Epithelial cell of esophagus (primary cell): Measurements from ENCODE around the gene DPY19L1.

Source experiments
- DNase-seq: peaks from one replicate; pipeline ENCODE4 v3.0.0; 2010; ENCODE audit warnings: low read depth
- H3K4me3 ChIP-seq: 2 replicates; pipeline ENCODE4 v1.5.1; 2011; ENCODE audit warnings: mild to moderate bottlenecking, low read length, control low read depth
- CTCF ChIP-seq: IDR thresholded peaks from 2 replicates; pipeline ENCODE4 v1.5.1; 2011; ENCODE audit warnings: low read depth, mild to moderate bottlenecking, low read length, control low read depth, inconsistent platforms; ENCODE audit not compliant: insufficient read depth; ENCODE audit errors: missing control alignments

Gene DPY19L1

GRCh38 chr7:35040906-35041305, 3.6 kb upstream of the DPY19L1 start:
- no peak for DNase-seq
- H3K4me3 ChIP-seq, result no peak overlapping the region
- TF ChIP-seq CTCF, result no peak

GRCh38 chr7:35039343-35039742, 2.1 kb upstream of the DPY19L1 start:
- TF ChIP-seq CTCF, result no peak
- no peak for DNase-seq
- H3K4me3 ChIP-seq, result no peak overlapping the region

GRCh38 chr7:35038354-35038753, 1.1 kb upstream of the DPY19L1 start:
- peak overlapping the region; percentile 44 for H3K4me3 ChIP-seq
- DNase-seq, result no peak
- no peak for TF ChIP-seq CTCF

GRCh38 chr7:35037526-35038341, 449 bp upstream of the DPY19L1 start:
- TF ChIP-seq CTCF, result peak; percentile 54
- peak overlapping the region; percentile 44 for H3K4me3 ChIP-seq
- DNase-seq, result peak; percentile 95

GRCh38 chr7:35036361-35037171, 719 bp downstream of the DPY19L1 start:
- TF ChIP-seq CTCF, result peak; percentile 9
- DNase-seq, result peak; percentile 38
- H3K4me3 ChIP-seq, result peak overlapping the region; percentile 61

- peak; percentile 58 for DNase-seq
- peak overlapping the region; percentile 61 for H3K4me3 ChIP-seq
- TF ChIP-seq CTCF, result peak; percentile 22
Measured at GRCh38 chr7:35035511-35035961, 1.7 kb downstream of the DPY19L1 start.

- no peak for TF ChIP-seq CTCF
- no peak for DNase-seq
- no peak overlapping the region for H3K4me3 ChIP-seq
Measured at GRCh38 chr7:35032166-35032565, 5.1 kb downstream of the DPY19L1 start.
